Skeletal muscle satellite cell (primary cell): ENCODE data around the gene KIAA1958.
"Not testable (repeated sequence)": the region's sequence is repeated elsewhere in the genome, so short reads cannot be mapped to it uniquely, and the experiment has no call there.

Source experiments
- H3K27me3 ChIP-seq: 2 replicates; pipeline ENCODE4 v1.7.0; 2013; ENCODE audit warnings: low read length; ENCODE audit not compliant: control insufficient read depth, insufficient read depth
- H3K36me3 ChIP-seq: 2 replicates; pipeline ENCODE4 v1.7.0; 2013; ENCODE audit warnings: mild to moderate bottlenecking, control low read depth, low read length; ENCODE audit not compliant: insufficient read depth
- H3K4me1 ChIP-seq: 2 replicates; pipeline ENCODE4 v1.7.0; 2013; ENCODE audit warnings: low read length; ENCODE audit not compliant: control insufficient read depth, insufficient read depth
- H3K4me2 ChIP-seq: 2 replicates; pipeline ENCODE4 v1.7.0; 2013; ENCODE audit warnings: mild to moderate bottlenecking, low read length
- H3K4me3 ChIP-seq: 2 replicates; pipeline ENCODE4 v1.7.0; 2013; ENCODE audit warnings: low read length
- H3K9ac ChIP-seq: 2 replicates; pipeline ENCODE4 v1.7.0; 2013; ENCODE audit warnings: mild to moderate bottlenecking, low read depth, low read length, moderate library complexity
- H3K9me3 ChIP-seq: replicated peaks from 2 replicates; pipeline ENCODE4 v1.7.0; 2013; ENCODE audit warnings: mild to moderate bottlenecking, control low read depth, low read length

Gene KIAA1958

GRCh38 chr9:112506571-112506970, 19.9 kb downstream of the KIAA1958 start:
- Histone ChIP-seq H3K9ac (no peak overlapping the region), H3K4me2 (no peak overlapping the region), H3K9me3 (no peaks in the 10 kb centered on the region), H3K4me1 (peaks cover 5% of the 10 kb centered on the region), H3K36me3 (no peaks in the 10 kb centered on the region), H3K27me3 (no peaks in the 10 kb centered on the region), H3K4me3 (no peak overlapping the region)

- Histone ChIP-seq H3K36me3 (no peaks in the 10 kb centered on the region), H3K9me3 (no peaks in the 10 kb centered on the region), H3K27me3 (no peaks in the 10 kb centered on the region), H3K4me2 (no peak overlapping the region), H3K9ac (no peak overlapping the region), H3K4me1 (peaks cover 5% of the 10 kb centered on the region), H3K4me3 (no peak overlapping the region)
Observed at GRCh38 chr9:112507001-112507680, 20.5 kb downstream of the KIAA1958 start.

- Histone ChIP-seq H3K36me3 (no peaks in the 10 kb centered on the region), H3K4me3 (no peak overlapping the region), H3K9me3 (no peaks in the 10 kb centered on the region), H3K9ac (no peak overlapping the region), H3K4me1 (no peaks in the 10 kb centered on the region), H3K27me3 (no peaks in the 10 kb centered on the region), H3K4me2 (no peak overlapping the region)
Observed at GRCh38 chr9:112508377-112508776, 21.8 kb downstream of the KIAA1958 start.

- not testable (repeated sequence) for H3K9me3 ChIP-seq, H3K36me3 ChIP-seq, H3K4me3 ChIP-seq
Observed at GRCh38 chr9:112512377-112512776, 25.8 kb downstream of the KIAA1958 start.

GRCh38 chr9:112516769-112517168, 30.1 kb downstream of the KIAA1958 start:
- H3K27me3 ChIP-seq = no peaks in the 10 kb centered on the region
- H3K36me3 ChIP-seq = no peaks in the 10 kb centered on the region
- no peak overlapping the region for H3K4me3 ChIP-seq
- H3K4me1 ChIP-seq = no peaks in the 10 kb centered on the region
- H3K9ac ChIP-seq = no peak overlapping the region
- no peaks in the 10 kb centered on the region for H3K9me3 ChIP-seq
- H3K4me2 ChIP-seq = no peak overlapping the region

More at GRCh38 chr9:112512377-112512776, 25.8 kb downstream of the KIAA1958 start:
- H3K4me2 ChIP-seq, H3K27me3 ChIP-seq, H3K9ac ChIP-seq, H3K4me1 ChIP-seq: not testable (repeated sequence)

DNA sequence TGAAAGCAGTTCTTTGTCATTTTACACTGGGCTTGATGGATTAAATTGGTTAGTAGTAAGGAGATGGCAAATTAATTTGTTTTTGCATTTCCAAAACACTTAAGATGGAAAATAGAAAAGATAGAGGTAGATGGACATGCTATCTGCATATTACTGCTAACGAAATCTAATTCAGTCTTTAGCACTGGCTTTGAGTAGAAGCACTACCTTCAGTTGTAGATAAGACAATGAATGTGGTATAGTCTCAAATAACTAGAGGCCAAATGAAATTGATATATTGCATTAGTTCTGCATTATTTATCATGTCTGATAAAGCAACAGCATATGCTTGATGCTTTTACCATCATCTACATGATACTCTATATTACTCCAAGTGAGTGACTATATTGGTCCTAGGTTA, 33.4 kb downstream of the KIAA1958 start:
- Histone ChIP-seq H3K4me3 (no peak overlapping the region), H3K9me3 (no peaks in the 10 kb centered on the region)

DNA sequence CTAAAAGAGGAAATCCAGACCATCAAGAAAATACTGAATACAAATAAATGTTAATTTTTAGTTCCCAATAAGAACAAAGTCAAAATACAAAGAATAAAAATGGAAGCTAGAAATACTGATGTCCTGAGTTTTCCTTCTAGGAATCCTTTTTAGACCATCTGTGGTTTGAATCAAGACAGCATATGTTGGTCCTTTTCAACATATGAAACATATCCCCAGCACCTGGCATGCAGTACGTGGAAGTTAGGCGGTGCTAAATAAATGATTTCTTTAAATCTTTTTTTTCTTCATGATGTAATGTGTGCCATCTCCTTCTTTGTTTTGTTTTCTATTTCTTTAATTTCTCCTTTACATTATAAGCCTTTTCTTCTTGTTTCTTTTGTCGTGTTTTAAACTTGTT, 34.0 kb downstream of the KIAA1958 start:
- no peaks in the 10 kb centered on the region for H3K4me1 ChIP-seq
- H3K36me3 ChIP-seq = no peaks in the 10 kb centered on the region
- no peaks in the 10 kb centered on the region for H3K27me3 ChIP-seq
- no peak overlapping the region for H3K9ac ChIP-seq
- no peak overlapping the region for H3K4me3 ChIP-seq
- no peak overlapping the region for H3K4me2 ChIP-seq
- H3K9me3 ChIP-seq = no peaks in the 10 kb centered on the region

More for the DNA sequence above, 33.4 kb downstream of the KIAA1958 start:
- H3K4me2 ChIP-seq = no peak overlapping the region
- H3K27me3 ChIP-seq = no peaks in the 10 kb centered on the region
- H3K4me1 ChIP-seq = no peaks in the 10 kb centered on the region
- H3K36me3 ChIP-seq = no peaks in the 10 kb centered on the region
- H3K9ac ChIP-seq = no peak overlapping the region

DNA sequence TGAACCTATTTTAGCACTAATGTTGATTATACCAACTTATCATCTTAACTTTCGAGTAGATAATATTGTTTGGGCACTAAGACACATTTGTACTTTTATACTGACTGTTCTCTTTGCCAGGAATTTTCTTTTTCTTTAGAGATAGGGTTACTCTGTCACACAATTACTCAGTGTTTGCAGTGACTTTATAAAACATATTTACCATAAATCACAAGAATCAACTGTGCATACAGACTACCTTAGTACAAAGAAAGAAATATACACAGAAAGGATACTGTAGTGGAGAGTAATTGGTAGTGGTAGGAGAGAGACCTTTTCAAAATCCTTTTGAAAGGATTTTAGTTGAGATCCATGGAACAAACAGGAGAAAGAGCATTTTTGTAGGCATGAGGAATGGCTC, 40.3 kb downstream of the KIAA1958 start:
- no peaks in the 10 kb centered on the region for H3K27me3 ChIP-seq
- no peaks in the 10 kb centered on the region for H3K36me3 ChIP-seq
- H3K4me2 ChIP-seq = no peak overlapping the region
- H3K4me1 ChIP-seq = no peaks in the 10 kb centered on the region
- H3K4me3 ChIP-seq = no peak overlapping the region
- no peak overlapping the region for H3K9ac ChIP-seq
- no peaks in the 10 kb centered on the region for H3K9me3 ChIP-seq

- Histone ChIP-seq H3K4me2 (no peak overlapping the region), H3K4me1 (no peaks in the 10 kb centered on the region), H3K9ac (no peak overlapping the region), H3K36me3 (no peaks in the 10 kb centered on the region), H3K4me3 (no peak overlapping the region), H3K9me3 (no peaks in the 10 kb centered on the region), H3K27me3 (no peaks in the 10 kb centered on the region)
Observed at GRCh38 chr9:112527959-112528358, 41.3 kb downstream of the KIAA1958 start.

DNA sequence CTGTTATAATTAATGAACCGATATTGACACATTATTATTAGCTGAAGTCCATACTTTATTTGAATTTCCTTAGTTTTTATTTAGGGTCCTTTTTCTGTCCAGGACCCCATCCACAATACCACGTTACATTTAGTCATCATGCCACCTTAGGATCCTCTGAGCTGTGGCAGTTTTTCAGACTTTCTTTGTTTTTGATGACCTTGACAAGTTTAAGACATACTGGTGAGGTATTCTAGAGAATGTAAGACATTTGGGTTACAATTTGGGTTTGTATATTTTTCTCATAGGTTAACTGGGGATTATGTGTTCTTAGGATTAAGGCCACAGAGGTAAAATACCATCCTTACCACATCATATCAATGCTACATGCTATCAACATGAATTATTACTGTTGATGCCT, 42.7 kb downstream of the KIAA1958 start:
- Histone ChIP-seq H3K36me3 (no peaks in the 10 kb centered on the region), H3K4me1 (no peaks in the 10 kb centered on the region), H3K9ac (no peak overlapping the region), H3K4me3 (no peak overlapping the region), H3K4me2 (no peak overlapping the region), H3K9me3 (no peaks in the 10 kb centered on the region), H3K27me3 (no peaks in the 10 kb centered on the region)

DNA sequence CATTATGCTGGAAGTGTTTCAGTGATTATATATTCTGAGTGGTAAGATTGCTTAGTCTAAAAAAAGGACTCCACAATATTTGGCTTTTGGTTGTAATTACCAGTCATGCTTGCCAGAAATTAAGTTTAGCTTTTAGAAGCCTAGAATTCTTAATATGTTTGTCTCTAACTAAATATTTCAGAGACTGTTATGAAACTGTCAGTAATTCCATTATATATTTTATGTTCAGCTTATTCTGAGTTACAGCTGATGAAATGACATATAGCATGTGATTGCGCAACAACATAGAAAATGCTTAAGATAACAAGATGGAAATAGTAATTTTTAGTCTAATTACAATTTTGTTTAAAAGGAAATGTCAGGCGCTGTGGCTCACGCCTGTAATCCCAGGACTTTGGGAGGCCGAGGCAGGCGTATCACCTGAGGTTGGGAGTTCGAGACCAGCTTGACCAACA, 44.2 kb downstream of the KIAA1958 start:
- Histone ChIP-seq H3K9me3 (no peaks in the 10 kb centered on the region), H3K27me3 (no peaks in the 10 kb centered on the region), H3K4me3 (no peak overlapping the region), H3K36me3 (no peaks in the 10 kb centered on the region), H3K4me1 (peaks cover 5% of the 10 kb centered on the region), H3K9ac (no peak overlapping the region), H3K4me2 (no peak overlapping the region)

DNA sequence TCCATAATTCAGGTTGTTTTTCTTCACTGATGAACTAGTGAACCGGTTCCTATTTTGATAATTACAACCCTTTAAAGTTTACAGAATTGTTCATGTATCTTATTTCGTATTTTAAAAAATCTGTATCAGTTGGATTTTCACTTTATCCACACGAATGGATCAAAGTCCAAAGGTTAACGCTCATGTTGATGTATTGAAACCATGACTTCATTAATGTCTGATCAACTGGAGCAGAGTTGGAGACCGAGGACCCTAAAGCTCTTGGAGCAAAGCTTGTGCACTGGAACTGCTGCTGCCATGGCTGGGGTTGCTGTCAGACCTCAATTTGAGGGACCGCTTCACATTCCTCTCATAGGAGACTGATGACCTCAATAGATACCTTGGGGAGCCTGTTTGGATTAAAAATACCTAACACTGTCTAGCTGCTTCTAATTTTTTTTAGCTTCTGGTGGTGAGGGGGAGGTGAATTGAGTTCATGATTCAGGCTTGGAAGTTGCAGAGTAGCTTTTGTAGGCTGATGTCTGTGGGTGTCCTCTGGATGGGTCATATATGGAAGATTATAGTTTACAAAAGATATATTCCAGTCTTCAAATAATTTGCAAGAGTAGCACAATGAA, 45.1 kb downstream of the KIAA1958 start:
- Histone ChIP-seq H3K4me1 (peaks cover 5% of the 10 kb centered on the region), H3K9ac (no peak overlapping the region), H3K9me3 (no peaks in the 10 kb centered on the region), H3K4me3 (no peak overlapping the region), H3K4me2 (no peak overlapping the region), H3K27me3 (no peaks in the 10 kb centered on the region), H3K36me3 (no peaks in the 10 kb centered on the region)
